GM21717 (cell line): Measurements from ENCODE around the gene KLHL8.

Experiments used
- ATAC-seq: cut with Tn5 transposase; IDR thresholded peaks from one replicate; pipeline ENCODE4 v1.9.1; 2021; ENCODE audit warnings: mild to moderate bottlenecking, moderate library complexity; ENCODE audit not compliant: unreplicated experiment

Gene KLHL8

DNA sequence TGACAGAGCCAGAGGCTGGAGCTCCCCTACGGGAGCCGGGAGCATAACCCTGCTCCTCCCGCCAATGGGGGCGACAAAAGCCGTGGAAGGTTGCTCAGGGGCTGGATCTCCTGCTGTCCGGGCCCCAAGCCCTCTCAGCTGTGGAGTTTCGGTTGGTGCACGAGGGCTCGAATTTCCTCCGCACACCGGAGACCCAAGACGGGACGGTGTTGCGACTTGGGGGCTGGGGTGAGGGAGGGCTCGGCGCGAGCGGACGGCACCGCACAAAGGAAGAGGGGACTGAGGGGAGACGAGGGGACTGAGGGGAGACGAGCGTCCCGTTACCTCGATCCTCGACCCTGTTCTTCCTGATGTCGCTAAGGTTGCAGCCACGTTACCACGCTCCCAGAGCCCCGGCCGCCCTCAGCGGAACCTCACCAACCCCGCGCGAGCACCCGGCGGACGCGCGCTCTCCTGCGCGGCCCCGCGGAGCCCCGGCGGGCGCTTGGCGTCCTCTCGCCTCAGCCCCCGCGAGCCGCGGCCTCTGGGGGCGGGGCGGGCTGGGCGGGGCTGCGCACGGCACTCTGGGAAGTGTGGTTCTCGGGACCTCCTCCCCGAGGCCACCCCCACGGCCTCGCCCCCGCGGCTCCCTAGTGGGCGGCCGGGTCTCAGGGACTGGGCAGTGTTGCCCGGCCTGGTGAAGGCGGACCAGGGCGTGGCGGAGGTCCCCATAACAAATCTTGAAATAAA, at the start of gene KLHL8:
Gene KLHL8, minus strand, starts transcription at position 525 of the 729 bp plus-strand sequence. CDS start 25,079 bp downstream, outside the sequence.
- peak; percentile 91 for ATAC-seq

DNA sequence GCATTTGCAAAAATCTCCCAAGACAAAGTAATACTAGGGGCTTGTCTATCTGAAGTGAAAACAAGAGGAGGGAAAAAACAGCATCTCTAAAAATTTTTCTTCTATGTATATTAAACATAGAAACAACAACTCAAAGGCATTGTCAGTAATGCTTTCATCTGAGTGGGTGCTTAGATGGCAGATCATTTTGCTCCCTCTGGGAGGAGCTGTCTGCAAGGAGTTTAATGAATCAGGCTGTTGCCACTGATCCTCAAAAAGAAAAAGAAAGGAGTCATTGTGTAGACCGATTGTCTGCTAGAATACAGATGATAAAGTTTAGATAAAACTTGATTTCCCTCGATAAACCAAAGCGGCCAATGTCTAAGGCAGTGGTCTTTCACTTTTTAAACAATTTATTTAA, 49.7 kb upstream of the KLHL8 start:
- no peak for ATAC-seq

DNA sequence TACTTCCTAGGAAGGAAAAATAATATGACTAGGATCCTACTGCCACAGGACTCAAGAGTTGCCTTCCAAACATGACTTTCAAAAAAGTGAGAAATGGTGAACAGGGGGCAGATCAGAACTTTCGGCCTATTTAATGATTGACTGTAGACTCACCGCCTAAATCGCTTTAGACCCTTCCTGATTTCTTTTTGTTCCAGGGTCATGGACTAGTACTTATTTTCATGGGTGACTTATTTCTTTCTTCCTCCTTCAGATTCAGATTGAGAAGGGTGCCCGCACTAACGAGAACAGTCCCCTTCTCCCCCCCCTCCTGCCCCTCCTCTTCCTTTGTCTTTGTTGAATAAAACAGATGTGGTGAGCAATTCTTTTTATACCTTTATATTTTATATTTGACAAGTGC, 48.0 kb upstream of the KLHL8 start:
- no peak for ATAC-seq

DNA sequence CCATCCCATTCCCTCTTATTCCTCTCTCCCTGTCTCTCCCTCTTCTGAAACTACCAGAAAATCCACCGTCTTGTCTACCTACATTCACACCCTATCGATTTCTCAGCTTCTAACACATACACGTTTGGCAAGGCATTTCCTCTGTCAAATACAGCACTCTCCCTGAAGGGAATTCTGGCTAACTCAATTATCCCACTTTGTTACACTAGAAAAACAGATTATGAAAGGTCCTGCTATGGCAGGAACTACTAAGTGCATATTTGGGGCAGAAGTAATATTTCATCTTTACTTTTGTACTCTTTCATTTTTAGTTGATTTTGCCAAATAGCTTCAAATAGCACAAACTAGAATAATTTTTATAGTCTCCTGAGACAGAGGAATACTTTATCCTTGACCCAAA, 46.6 kb upstream of the KLHL8 start:
- ATAC-seq, result no peak

DNA sequence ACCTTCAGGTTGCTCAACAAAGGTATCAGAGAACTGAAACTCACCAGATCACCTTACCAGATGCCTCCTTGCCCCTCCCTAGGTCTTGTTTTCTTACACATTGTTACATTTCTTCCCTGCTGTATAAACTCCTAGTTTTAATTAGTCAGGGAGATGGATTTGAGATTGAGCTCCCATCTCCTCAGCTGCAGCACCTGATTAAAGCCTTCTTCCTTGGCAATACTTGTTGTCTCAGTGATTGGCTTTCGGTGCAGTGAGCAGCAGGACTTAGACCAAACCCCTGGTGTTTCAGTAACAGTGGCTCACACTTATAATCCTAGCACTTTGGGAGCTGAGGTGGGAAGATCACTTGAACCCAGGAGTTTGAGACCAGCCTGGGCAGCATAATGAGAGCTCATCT, 42.5 kb upstream of the KLHL8 start:
- no peak for ATAC-seq

DNA sequence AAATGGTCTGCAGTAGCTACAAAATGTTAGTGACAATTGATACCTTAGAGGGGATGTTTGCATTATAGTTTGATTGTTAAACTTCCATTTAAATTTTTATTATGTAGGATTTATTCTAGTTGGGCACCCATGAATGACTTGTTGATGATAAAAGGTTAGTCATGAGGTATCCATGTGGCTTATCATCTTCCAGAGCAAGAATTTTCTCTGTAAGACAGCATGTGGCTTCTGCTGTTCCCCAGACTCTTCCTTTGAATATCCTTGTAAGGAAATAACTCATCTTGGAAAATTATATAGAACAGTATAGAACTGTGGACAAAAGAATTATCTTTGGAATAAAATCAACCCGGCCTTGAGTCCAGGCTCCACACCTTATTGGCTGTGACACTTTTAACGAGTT, 40.1 kb upstream of the KLHL8 start:
- no peak for ATAC-seq

DNA sequence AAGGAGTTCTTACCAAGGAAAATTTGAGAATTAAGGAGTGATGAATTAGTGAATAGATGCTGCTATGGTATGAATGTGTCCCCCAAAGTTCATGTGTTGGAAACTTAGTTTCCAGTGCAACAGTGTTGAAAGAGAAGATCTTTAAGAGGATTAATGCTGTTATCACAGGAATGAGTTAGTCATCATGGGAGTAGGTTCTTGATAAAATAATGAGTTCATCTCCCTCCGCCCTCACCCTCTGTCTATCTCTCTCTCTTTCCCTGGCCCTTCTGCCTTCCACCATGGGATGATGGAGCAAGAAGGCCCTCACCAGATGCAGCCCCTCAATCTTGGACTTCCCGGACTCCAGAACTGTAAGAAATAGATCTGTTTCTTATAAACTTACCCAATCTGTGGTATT, 38.3 kb upstream of the KLHL8 start:
- ATAC-seq, result no peak

DNA sequence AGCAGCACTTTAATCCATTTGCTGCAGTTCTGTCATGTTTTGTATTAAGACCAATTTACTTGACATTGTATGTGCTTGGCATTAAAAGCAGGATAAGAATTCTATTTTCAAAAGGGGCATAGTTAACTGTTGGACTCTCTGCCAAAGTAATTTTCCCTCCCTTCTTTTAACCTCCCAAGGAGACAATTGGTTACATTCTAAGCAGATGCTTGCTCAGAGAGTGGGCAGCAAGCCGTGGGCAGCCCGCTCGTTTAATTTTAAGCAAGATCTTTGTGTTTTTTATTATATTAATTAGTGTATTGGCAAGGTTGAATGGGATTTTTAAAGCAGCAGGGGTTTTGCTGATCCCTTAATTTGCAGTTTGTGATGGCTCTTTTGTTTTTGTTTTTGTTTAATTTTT, 37.1 kb upstream of the KLHL8 start:
- no peak for ATAC-seq

DNA sequence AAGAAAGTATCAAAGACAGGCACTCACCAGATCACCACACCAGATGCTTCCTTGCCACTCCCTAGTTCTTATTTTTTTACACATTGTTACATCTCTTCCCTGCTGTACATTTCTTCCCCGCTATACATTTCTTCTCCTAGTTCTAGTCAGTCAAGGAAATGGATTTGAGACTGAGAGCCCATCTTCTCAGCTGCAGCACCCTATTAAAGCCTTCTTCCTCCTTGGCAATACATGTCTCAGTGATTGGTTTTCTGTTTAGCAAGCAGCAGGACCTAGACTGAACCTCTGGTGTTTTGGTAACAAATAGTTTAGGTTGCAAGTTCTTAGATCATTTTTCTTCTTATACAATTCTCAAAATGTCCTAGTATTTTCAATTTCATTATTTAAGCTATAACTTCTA, 35.3 kb upstream of the KLHL8 start:
- ATAC-seq, result no peak

DNA sequence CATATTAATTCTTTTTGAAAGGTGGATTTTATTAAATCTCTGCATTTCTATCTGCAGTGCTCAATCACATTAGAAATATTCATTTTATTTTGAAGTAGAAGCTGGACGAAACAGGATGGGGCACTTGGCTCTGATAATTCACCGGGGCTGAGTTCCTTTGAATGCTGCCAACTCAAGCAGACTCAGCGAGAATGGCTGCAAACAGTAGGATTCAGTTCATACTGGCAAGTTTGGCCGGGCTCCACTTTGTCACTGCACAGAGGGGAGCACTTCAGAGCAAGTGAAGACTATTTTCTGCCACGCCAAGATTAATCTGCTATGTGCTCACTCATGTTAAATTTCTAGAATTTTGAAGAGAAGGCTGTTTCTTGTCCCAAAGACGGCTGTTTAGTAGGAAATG, 30.7 kb upstream of the KLHL8 start:
- ATAC-seq, result no peak

DNA sequence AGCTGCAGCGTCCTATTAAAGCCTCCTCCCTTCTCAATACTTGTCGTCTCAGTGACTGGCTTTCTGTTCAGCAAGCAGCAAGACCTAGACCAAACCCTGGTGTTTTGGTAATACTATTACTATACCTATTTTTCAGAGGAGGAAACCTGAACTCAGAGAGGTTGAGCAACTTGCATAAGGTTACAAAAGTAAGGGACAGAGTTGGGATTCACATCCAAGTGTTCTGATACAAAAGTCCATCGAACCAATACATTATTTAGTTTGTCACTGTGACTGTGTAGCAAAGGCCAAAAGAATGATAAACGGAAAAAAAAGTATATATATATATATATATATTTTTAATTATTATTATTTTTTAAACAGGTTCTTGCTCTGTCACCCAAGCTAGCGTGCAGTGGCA, 29.9 kb upstream of the KLHL8 start:
- no peak for ATAC-seq

DNA sequence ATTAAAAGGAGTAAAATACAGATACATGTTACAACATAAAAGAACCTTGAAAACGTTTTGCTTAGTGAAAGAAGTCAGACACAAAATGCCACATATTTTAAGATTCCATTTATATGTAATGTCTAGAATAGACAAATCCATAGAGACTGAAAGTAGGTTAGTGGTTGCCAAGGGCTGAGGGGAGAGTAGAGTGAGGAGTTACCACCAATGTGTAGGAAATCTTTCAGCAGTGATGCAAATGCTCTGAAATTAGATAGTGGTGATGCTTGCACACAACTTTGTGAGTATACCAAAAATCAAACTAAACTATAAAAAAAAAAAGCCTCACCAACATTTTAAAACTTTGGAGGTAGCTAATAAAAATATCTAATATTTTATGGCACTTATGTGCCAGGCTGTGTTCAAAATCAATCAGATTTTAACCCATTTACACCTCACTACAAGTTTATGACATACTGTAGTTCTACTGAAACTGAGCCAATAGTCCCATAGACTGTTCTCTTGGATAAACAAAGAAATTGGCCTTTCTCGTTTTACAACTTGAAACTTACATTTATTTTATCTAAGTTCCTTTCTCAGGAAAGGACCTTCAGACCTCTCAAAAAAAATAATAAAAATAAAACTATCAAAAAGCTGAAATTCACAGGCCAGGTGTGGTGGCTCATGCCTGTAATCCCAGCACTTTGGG, 29.1 kb upstream of the KLHL8 start:
- no peak for ATAC-seq

DNA sequence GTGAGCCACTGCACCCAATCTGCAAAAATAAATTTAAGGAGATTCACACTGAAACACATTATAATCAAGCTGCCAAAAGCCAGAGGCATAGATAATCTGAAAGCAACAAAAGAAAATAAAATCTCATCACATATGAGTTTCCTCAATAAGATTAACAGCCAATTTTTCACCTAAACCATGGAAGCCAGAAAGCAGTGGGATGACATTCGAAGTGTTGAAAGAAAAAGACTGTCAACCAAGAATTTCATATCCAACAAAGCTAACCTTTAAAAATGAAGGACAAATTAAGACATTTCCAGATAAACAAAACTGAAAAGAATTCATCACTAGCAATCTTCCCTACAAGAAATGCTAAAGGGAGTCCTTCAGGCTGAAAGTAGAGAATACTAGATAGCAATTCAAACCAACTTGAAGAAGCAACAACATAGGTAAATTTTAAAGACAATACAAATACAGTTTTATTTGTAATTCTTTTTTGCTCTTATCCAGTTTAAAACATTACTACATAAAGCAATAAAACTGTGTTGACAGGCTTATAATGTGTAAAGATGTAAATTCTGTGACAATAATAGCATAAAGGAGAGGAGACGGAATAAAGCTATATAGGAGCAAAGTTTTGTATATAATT, 23.1 kb upstream of the KLHL8 start:
- no peak for ATAC-seq

DNA sequence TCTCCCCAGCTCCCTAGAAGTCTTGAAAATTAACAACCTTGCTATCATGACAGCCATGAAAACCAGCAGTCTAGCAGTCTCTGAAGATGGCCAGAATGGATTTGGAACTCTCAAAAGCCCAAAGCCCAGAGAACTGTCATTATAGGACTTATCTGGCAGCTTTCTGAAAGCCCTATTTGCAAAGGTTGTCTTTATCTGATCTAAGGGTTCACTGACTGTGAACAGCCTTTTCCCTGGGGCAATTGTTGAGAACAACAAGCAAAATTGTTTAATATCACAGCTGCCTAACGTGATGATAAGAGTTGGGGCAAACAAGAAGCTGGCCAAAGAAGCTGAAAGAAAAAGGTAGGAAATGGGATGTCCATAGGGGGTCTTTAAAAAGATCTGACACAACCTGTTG, 20.9 kb upstream of the KLHL8 start:
- ATAC-seq, result no peak

DNA sequence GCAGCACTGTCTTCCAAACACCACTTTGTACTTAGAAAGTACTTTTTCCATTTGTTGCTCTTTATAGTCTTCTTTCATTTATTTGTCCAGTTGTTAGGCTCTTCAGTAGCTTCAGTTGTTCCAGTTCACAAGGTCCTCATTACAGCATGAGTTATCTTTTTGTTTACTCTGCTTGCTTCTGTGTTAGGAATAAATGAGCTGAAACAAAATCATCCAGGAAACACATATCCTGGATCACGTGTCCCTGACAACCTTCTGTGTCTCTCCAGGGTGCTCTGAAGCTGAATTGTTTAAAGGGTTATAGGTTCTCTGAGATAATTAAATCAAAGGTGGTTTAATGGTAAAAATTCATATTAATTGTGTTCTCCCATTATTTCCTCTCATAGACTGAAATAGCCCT, 19.9 kb upstream of the KLHL8 start:
- ATAC-seq, result no peak

DNA sequence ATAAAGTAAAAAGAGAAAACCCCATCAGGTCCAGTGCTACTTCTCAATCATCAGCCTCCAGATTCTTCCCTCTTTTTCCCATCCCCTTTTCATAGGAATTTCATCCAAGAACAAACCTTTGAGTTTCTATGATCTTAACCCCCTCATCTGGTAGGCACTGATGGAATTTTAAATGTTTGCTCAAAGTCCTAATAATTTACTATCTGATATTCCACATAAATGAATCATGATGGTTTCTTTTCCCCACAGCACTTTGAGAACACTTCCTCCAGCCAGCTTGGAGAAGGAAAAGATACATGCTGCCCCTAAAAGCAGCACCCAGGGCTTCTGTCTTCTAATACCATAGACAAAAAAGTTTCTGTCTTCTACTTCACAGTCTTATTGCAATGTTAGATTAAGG, 19.4 kb upstream of the KLHL8 start:
- ATAC-seq, result no peak

DNA sequence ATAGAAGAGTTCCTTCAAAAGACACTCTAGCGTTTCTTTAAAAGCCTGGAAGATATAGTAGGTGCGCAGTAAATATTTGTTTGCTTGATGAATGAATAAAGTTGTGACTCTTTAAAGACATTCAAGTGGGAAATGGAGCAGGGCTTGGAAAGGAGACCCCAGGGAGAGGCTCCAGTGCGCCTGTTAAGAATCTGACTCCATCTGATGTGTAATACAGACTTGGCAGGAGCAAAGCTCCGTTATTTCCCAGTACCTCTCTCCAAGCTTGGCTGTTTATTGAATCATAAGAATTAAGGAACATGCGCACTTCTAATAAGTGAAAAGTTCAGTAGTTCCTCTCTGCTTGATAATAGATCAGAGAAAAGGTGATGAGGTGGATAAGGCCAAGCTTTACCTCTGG, 18.8 kb upstream of the KLHL8 start:
- no peak for ATAC-seq

DNA sequence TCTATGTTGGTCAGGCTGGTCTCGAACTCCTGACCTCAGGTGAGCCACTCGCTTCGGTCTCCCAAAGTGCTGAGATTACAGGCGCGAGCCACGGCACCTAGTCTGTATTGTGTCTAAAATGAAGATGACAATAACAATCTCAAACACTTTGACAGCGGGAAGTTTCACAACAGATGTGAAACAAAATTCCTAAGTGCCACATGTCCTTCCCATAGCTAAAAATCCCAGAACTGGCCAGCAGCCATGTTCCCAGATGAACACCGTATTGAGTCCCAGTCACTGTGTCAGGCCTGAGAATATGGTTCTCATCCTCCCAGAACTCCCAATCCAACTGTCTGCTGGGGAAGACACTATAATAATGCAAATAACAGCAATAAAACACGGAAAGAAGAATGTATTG, 16.4 kb upstream of the KLHL8 start:
- ATAC-seq, result no peak

DNA sequence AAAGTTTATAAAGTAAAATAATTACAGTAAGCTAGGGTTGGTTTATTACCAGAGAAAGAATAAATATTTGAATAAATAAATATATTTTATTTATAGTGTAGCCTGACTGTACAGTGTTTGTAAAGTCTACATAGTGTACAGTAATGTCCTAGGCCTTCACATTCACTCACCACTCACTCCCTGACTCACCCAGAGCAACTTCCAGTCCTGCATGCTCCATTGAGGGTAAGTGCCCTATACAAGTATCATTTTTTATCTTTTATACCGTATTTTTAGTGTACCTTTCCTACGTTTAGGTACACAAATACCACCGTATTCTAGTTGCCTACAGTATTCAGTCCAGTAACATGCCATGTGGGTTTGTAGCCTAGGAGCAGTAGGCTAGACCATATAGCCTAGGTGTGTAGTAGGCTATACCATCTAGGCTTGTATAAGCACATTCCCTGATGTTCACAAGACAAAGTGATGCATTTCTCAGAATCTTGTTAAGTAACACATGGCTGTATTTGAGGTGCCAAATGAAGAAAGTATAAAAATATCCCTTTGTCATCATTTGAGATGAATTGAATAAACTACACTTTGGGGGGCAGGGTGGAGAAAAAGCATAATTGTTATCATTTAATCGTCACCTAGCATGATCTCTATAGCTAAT, 14.7 kb upstream of the KLHL8 start:
- no peak for ATAC-seq

DNA sequence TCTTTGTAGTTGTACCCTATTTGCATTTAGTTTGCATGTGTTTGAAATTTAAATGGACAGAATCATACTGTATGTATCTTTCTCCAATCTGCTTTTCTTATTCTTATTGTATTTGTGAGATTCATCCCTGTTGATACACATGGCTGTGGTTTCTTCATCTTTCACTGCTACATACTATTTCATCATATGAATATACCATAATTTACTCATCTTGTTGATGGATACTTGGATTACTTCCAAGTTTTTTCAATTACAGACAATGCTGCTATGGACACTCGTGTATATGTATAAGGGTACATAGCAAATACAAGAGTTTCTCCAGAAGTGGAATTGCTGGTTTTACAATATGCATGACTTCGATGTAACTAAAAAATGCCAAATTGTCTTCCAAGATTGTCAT, 11.8 kb upstream of the KLHL8 start:
- no peak for ATAC-seq

DNA sequence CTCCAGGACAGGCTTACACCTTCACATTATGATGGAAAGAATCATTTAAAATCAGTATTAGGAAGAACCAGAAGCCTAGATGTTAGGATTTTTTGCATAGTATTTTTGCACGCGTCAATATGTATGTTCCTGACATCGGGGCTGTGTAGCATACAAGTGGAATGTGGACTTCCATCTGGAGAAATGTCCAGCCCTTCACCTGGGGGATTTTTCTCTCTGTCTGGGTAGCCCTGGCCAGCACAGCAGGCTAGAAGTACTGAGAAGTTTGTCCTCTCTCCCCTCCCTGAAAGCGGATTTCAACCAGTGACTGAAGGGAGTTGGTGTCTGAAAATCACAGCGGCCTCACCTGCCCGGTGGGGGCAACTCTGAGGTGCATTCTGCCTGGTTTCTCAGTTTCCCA, 10.4 kb upstream of the KLHL8 start:
- no peak for ATAC-seq

DNA sequence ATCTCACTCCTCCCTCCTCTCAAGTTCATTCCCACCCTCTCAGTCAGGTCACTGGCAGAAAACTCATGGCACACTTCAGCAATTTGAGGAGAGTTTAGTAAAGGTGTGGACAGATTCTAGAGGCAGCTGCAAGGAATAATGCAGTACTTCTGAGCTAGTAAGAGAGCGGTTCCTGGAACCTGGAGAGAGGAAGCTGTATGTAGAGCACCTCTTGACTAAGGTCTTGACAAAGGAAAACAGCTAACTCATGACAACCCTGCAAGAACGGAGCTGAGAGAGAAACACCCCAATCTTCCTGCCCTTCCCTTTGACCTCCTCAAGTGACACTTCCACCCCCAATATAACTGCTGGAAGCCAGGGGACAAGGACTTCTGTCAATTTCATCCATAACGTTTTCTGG, 9.6 kb upstream of the KLHL8 start:
- ATAC-seq, result no peak
